Adrenal gland (tissue), 12 donors: ENCODE results near the gene GRPEL1. TPM values are rescaled to one million over a fixed set of nuclear protein-coding genes. Genes with fewer than 3 reads are reported as not detected.
A peak's percentile ranks its signal among the peaks of the same experiment; 100 is the strongest.
"Not testable (repeated sequence)": the region's sequence is repeated elsewhere in the genome, so short reads cannot be mapped to it uniquely, and the experiment has no call there.

Source experiments
- DNase-seq, 7 donors: peaks; one replicate each; pipeline ENCODE4 v3.0.0-alpha.2; 2019 to 2020
- H3K27ac ChIP-seq, 5 donors: fragments of 200-600 bp; sonication (generic) in 4 of 5; 1 replicate in 3 of 5; 2 replicates in 2 of 5; pipeline versions ENCODE4 v1.5.1 to v1.8.0; 2016 to 2020; ENCODE audit warnings: mild to moderate bottlenecking in 1 of 5
- H3K27me3 ChIP-seq: fragments of 200-600 bp; 2 replicates; pipeline ENCODE4 v1.8.0; 2021
- H3K36me3 ChIP-seq, 2 donors: fragments of 200-600 bp; replicated peaks in 1 of 2; 1 replicate in 1 of 2; 2 replicates in 1 of 2; pipeline versions ENCODE4 v1.5.1 to v1.8.0; 2018 to 2022
- H3K4me1 ChIP-seq, 2 donors: fragments of 200-600 bp; replicated peaks in 1 of 2; 1 replicate in 1 of 2; 2 replicates in 1 of 2; pipeline versions ENCODE4 v1.5.1 to v1.8.0; 2018 to 2021
- H3K4me3 ChIP-seq, 4 donors: fragments of 200-600 bp; sonication (generic) in 3 of 4; one replicate each; pipeline ENCODE4 v1.5.1; 2016 to 2018
- H3K9me3 ChIP-seq, 3 donors: fragments of 200-600 bp; sonication (generic) in 1 of 3; replicated peaks in 1 of 3; 1 replicate in 2 of 3; 2 replicates in 1 of 3; pipeline versions ENCODE4 v1.5.1 to v1.8.0; 2016 to 2021
- POLR2A ChIP-seq, 2 donors: fragments of 450-650 bp; IDR thresholded peaks; one replicate each; pipeline ENCODE4 v1.6.1; 2017; ENCODE audit warnings: antibody characterized with exemption in 2 of 2, mild to moderate bottlenecking in 2 of 2, moderate library complexity in 1 of 2
- WGBS, 4 donors: extraction: QIAGEN DNeasy Blood & Tissue Kit in 2 of 4; methylation state at CpG; one replicate each; pipeline versions ENCODE4 v1.1.5 to v1.1.7; 2013 to 2017; 5-methylcytosine and 5-hydroxymethylcytosine counted together
- intact Hi-C, 2 donors: fragments of 100-400 bp; cut with DNase I; formaldehyde crosslinking; loops; one replicate each; pipeline versions ENCODE4 v1.14.1 to v1.15.0; 2022 to 2023
- polyA plus RNA-seq, 3 donors: library from polyadenylated mRNA; stranded (reverse); fragments of 200-250 nt in 2 of 3; fragments of 350-450 nt in 1 of 3; fragmentation: Illumina TruSeq in 1 of 3; extraction: RNeasy Lipid Tissue Mini Kit (QIAGEN cat#74804) in 1 of 3; gene quantifications; one replicate each; pipeline ENCODE4 v1.2.3, GENCODE V29; 2013 to 2014
- total RNA-seq, 9 donors: library from RNA; depleted of rRNA in 4 of 9; stranded (reverse); fragments of >200 nt in 4 of 9; fragments of 120-200 nt in 1 of 9; fragmentation: NEBNext Ultra II Directional in 1 of 9; extraction: Animal tissue kit (Norgen Biotek cat#: 25700) in 1 of 9; gene quantifications; one replicate each; pipeline versions ENCODE4 v1.1.0 to v1.2.4, GENCODE V29; 2013 to 2023
- TF ChIP-seq, protein P1 (sequence below), 6 experiments: fragments of 450-650 bp in 4 of 6; fragments of 200-600 bp in 2 of 6; sonication (generic) in 1 of 6; IDR thresholded peaks; 1 replicate in 5 of 6; 2 replicates in 1 of 6; pipeline versions ENCODE4 v1.5.1 to v1.8.0; 2016 to 2021; ENCODE audit warnings: antibody characterized with exemption in 6 of 6, mild to moderate bottlenecking in 2 of 6, moderate library complexity in 1 of 6
- donor health status: healthy with polysubstance abuse.
- donor health status: Bipolar disorder and iron deficiency.
- donor health status: DM: yes; HTN: yes; CAD: no.
- donor health status: DM: no; HTN: no; CAD: no.
- donor health status: DM: no; HTN: no; CAD: no.
- donor health status: DM: yes; HTN: yes; CAD: no.

Gene GRPEL1
- total and polyA plus RNA-seq, 12 donors, result 35.8 to 439 (median 80.0) TPM

DNA sequence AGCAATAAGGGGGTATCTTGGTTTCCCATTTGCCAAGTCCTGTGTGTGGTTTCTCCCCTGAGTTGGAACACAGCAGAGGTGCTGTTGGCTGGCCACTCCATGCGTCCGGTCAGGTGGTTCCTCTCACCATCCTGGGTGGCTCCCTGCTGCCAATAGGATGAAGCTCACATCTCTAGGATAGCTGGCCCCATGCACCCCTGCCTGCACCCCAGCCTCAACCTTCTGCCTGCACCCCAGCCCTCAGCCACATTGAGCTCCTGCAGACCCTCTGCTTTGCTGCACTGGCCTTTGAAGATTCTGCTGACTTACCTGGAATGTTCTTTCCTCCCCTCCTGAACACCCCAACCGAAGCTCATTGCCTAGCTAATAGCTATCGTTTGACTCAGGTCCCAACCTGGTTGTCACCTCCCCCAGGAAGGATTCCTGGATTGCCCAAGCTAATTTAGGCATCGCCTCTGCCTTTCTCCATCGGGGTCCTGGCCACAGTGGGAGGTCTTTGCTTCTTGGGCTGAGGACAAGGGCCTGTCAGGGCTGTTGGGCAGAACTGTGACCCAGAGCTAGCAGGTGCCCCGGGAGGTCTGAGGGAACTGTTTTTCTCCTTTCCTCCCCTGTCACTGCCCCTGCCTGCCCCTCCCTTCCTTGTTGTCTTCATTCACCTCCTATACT, 36.6 kb upstream of the GRPEL1 start:
- TF ChIP-seq, protein P1, sequence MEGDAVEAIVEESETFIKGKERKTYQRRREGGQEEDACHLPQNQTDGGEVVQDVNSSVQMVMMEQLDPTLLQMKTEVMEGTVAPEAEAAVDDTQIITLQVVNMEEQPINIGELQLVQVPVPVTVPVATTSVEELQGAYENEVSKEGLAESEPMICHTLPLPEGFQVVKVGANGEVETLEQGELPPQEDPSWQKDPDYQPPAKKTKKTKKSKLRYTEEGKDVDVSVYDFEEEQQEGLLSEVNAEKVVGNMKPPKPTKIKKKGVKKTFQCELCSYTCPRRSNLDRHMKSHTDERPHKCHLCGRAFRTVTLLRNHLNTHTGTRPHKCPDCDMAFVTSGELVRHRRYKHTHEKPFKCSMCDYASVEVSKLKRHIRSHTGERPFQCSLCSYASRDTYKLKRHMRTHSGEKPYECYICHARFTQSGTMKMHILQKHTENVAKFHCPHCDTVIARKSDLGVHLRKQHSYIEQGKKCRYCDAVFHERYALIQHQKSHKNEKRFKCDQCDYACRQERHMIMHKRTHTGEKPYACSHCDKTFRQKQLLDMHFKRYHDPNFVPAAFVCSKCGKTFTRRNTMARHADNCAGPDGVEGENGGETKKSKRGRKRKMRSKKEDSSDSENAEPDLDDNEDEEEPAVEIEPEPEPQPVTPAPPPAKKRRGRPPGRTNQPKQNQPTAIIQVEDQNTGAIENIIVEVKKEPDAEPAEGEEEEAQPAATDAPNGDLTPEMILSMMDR (IDR thresholded peaks at IDR 0.05), result no peak
- TF ChIP-seq POLR2A (IDR thresholded peaks at IDR 0.05), result no peak
- no peak overlapping the region for H3K4me3 ChIP-seq
- H3K9me3 ChIP-seq, result no peaks in the 10 kb centered on the region
- no peaks in the 10 kb centered on the region for H3K27me3 ChIP-seq
- intact Hi-C loops, result no loop called here
- peak overlapping the region in 2 of 5 donors; percentile 66 to 80 for H3K27ac ChIP-seq
- no peak for DNase-seq
- peaks cover 0 to 13% of the 10 kb centered on the region in 2 donors for H3K4me1 ChIP-seq
- H3K36me3 ChIP-seq, result no peaks in the 10 kb centered on the region
- WGBS, 4 donors, result 90 to 93% (median 92%) methylated on average over 5 to 7 of the region's 7 CpGs

DNA sequence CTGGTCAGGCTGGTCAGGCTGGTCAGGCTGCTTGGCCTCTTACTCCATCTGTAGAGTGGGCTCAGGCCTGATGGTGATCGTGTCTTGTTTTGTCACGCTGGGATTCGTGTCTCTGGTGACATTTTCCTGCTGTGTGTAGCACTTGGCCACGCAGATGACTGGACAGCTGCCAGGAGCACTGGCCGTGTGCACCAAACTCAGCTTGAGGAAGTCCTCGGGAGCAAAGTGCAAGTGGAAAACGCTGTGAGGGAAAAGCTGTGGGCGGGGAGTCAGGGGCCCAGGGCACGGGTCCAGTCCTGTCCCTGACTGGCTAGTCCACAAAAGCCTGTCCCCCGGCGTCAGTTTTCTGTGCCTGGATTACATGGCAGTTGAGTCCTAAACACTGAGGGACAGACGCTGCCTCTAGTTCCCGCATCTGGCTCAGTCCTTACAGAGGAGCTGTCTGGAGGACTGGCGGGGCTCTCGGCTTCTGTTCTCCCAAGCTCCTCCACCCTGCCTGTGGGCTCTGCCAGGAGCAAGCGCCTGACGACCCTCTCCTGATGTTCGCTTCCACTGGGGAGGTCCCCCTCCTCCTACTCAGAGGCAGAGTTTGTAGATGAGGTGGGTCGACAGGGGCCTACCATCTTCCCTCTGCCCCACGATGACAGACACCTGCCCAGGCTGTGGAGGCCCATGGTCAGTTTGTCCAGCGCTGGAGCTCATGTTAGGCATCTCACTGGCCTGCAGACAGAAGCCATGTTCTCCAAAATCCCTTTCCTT, 35.9 kb upstream of the GRPEL1 start:
- TF ChIP-seq, protein P1 (IDR thresholded peaks at IDR 0.05), result no peak
- no peaks in the 10 kb centered on the region for H3K9me3 ChIP-seq
- peaks cover 0 to 13% of the 10 kb centered on the region in 2 donors for H3K4me1 ChIP-seq
- H3K27ac ChIP-seq, result peak overlapping the region in 4 of 5 donors; percentile 10 to 80 (median 54)
- H3K4me3 ChIP-seq, result peak overlapping the region in 1 of 4 donors; percentile 52
- intact Hi-C loops, result no loop called here
- peak; percentile 60 to 89 (median 74) for DNase-seq
- no peaks in the 10 kb centered on the region for H3K36me3 ChIP-seq
- WGBS, 4 donors, result 31 to 43% (median 40%) methylated on average over 12 to 21 of the region's 21 CpGs
- H3K27me3 ChIP-seq, result no peaks in the 10 kb centered on the region

DNA sequence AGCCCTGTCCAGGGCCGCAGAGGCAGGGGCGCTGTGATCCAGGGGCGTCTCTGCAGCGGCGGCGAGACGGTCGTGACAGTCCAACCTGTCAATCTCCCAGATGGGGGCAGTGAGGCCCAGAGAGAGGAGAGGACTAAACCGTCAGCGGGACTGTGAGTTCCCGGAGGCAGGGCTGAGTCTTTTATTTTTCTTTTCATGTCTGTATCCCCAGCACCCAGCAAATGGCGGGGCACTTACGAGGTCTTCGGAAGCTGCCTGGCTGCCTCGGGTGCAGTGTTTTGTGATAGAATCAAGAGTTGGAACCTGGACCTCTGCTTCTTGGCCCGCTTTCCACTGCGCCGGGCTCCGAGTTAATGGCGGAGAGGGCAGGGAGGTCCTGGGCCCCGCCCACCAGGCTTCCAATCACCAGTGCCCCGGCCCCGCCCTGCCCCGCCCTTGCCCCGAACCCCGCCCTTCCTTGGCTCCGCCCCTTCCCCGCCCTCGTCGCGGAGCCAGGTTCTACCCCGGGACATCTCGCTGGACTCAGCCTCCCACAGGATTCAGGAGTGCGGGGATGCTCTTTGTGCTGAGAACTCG, 35.3 kb upstream of the GRPEL1 start:
- Histone ChIP-seq H3K27ac (peak overlapping the region; percentile 10 to 80 (median 41)), H3K4me3 (peak overlapping the region in 2 of 4 donors; percentile 10 to 52), H3K27me3 (no peaks in the 10 kb centered on the region), H3K9me3 (no peaks in the 10 kb centered on the region), H3K36me3 (no peaks in the 10 kb centered on the region), H3K4me1 (peaks cover 0 to 13% of the 10 kb centered on the region in 2 donors)
- peak; percentile 73 to 94 (median 88) for DNase-seq
- no peak for TF ChIP-seq POLR2A (IDR thresholded peaks at IDR 0.05)
- TF ChIP-seq, protein P1 (IDR thresholded peaks at IDR 0.05), result no peak
- 12 to 38% (median 19%) methylated on average over 8 to 35 of the region's 35 CpGs for WGBS, 4 donors
- intact Hi-C loops, result no loop called here

DNA sequence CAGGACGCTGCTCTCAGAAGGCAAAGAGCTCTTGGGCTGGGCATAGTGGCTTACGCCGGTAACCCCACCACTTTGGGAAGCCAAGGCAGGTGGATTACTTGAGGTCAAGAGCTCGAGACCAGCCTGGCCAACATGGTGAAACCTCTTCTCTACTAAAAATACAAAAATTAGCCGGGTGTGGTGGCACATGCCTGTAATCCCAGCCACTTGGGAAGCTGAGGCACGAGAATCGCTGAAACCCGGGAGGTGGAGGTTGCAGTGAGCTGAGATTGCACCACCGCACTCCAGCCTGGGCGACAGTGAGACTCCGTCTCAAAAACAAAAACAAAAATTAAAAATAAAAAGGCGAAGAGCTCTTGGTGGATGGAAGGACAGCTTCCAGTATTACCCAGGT, 34.6 kb upstream of the GRPEL1 start:
- H3K9me3 ChIP-seq, DNase-seq, H3K27me3 ChIP-seq, intact Hi-C loops, H3K36me3 ChIP-seq: not testable (repeated sequence)
- WGBS, 4 donors, result 75 to 83% (median 80%) methylated on average over 12 of the region's 12 CpGs
- Histone ChIP-seq H3K4me1 (peaks cover 0 to 13% of the 10 kb centered on the region in 2 donors), H3K27ac (peak overlapping the region in 4 of 5 donors; percentile 29 to 80 (median 48)), H3K4me3 (peak overlapping the region in 2 of 4 donors; percentile 10 to 52)
